Aorta (tissue), 5 donors: ENCODE measurements around the gene LITAF. TPM values are rescaled to one million over a fixed set of nuclear protein-coding genes. Genes with fewer than 3 reads are reported as not detected.
"Not testable (repeated sequence)": the region's sequence is repeated elsewhere in the genome, so short reads cannot be mapped to it uniquely, and the experiment has no call there.

Experiments used
- ATAC-seq: fragments of 200-7000 bp; cut with Tn5 transposase; one replicate; pipeline ENCODE4 v1.9.1; 2022; ENCODE audit warnings: moderate library complexity; ENCODE audit not compliant: low FRiP score
- DNase-seq, 2 donors: peaks; one replicate each; pipeline ENCODE4 v3.0.0-alpha.2; 2020
- H3K27ac ChIP-seq, 2 donors: one replicate each; pipeline ENCODE4 v1.5.1; 2013; ENCODE audit warnings: low read length in 2 of 2, mild to moderate bottlenecking in 2 of 2, moderate library complexity in 2 of 2, control low read depth in 1 of 2, inconsistent platforms in 1 of 2, low read depth in 1 of 2
- H3K27me3 ChIP-seq, 2 donors: one replicate each; pipeline ENCODE4 v1.6.1; 2013; ENCODE audit warnings: control low read depth in 1 of 2, low read length in 1 of 2, mild to moderate bottlenecking in 1 of 2, moderate library complexity in 1 of 2; ENCODE audit not compliant: insufficient read depth in 2 of 2, control insufficient read depth in 1 of 2
- H3K36me3 ChIP-seq, 2 donors: one replicate each; pipeline ENCODE4 v1.6.1; 2013; ENCODE audit warnings: control low read depth in 1 of 2, low read length in 1 of 2, mild to moderate bottlenecking in 1 of 2; ENCODE audit not compliant: insufficient read depth in 2 of 2, control insufficient read depth in 1 of 2
- H3K4me1 ChIP-seq, 2 donors: one replicate each; pipeline ENCODE4 v1.6.1; 2013; ENCODE audit warnings: low read length in 2 of 2, control low read depth in 1 of 2, mild to moderate bottlenecking in 1 of 2, moderate library complexity in 1 of 2; ENCODE audit not compliant: insufficient read depth in 2 of 2, control insufficient read depth in 1 of 2
- H3K4me3 ChIP-seq, 2 donors: one replicate each; pipeline ENCODE4 v1.5.1; 2013; ENCODE audit warnings: low read length in 2 of 2, control low read depth in 1 of 2, mild to moderate bottlenecking in 1 of 2
- H3K9me3 ChIP-seq: one replicate; pipeline ENCODE4 v1.6.1; 2013; ENCODE audit warnings: mild to moderate bottlenecking, low read length; ENCODE audit not compliant: control insufficient read depth
- WGBS, 2 donors: extraction: QIAGEN DNeasy Blood & Tissue Kit; methylation state at CpG; one replicate each; pipeline ENCODE4 v1.1.7; 2013; 5-methylcytosine and 5-hydroxymethylcytosine counted together
- intact Hi-C, 2 donors: fragments of 100-400 bp; cut with DNase I; formaldehyde crosslinking; loops; one replicate each; pipeline versions ENCODE4 v1.14.2 to v1.15.0; 2022
- polyA plus RNA-seq, 2 donors: library from polyadenylated mRNA; stranded (reverse); fragments of 200-250 nt; gene quantifications; one replicate each; pipeline ENCODE4 v1.2.3, GENCODE V29; 2013
- total RNA-seq, 2 donors: library from RNA; stranded (reverse); fragmentation: NEBNext Ultra II Directional; extraction: Animal tissue kit (Norgen Biotek cat#: 25700); gene quantifications; one replicate each; pipeline ENCODE4 v1.2.1, GENCODE V29; 2021
- donor health status: healthy with polysubstance abuse.
- donor health status: Bipolar disorder and iron deficiency.
- donor health status: DM: no; HTN: no; CAD: no.
- donor health status: DM: no; HTN: no; CAD: no.
- donor health status: DM: yes; HTN: yes; CAD: no.

Gene LITAF
- total and polyA plus RNA-seq, 4 donors: 83.1 to 157 (median 141) TPM

DNA sequence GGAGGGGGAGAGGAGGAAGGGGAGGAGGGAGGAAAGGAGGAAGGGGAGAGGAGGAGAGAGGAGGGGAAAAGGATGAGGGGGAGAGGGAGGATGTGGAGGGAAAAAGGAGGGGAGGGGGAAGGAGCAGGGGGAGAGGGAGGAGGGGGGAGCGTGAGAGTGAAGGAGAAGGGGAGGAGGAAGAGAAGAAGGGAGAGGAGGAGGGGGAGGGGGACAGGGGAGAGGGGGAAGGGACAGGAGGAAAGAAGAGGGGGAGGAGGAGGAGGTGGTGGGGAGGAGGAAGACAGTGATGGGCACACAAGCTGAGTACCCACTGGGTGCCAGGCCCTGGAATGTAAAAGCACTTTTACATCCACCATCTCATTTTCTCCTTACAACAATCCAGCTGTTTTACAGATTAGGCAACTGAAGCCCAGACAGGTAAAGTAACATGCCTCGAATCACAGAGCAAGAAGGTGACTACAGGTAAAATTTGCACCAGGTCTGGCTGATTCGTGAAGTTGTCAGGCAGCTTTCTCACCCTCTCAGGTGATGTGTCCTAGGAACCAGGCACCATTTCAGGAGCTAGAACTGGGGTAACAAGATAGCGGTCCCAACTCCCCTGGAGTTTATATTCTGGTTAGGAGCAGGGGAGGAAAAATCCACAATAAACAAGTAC lies 10.0 kb upstream of the LITAF start:
- Histone ChIP-seq H3K36me3 (no peaks in the 10 kb centered on the region), H3K27me3 (no peaks in the 10 kb centered on the region), H3K4me3 (no peak overlapping the region), H3K4me1 (no peaks in the 10 kb centered on the region), H3K9me3 (no peaks in the 10 kb centered on the region), H3K27ac (peak overlapping the region in 1 of 2 donors; percentile 12)
- WGBS, 2 donors: 79 to 91% methylated on average over 4 of the region's 4 CpGs
- ATAC-seq (no peak), DNase-seq (peak in 1 of 2 donors; percentile 24)
- intact Hi-C loops: loop anchor here in 1 of 2 donors (5.0 kb wide), 1 partner anchor 49 kb away; no protein-coding TSS in a partner anchor

DNA sequence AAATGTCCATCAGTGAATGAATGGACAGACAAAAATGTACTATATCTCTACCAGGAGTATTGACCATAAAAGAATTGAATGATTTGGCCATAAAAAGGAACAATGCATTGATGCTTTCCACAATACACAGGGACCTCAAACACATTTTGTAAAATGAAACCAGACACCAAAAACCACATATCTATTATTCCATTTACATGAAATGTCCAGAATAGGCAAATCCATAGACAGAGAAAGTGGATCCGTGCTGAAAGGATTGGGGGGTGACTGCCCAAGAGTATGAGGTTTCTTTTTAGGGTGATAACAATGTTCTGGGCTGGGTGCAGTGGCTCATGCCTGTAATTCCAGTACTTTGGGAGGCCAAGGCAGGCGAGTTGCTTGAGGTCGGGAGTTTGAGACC lies 6.9 kb upstream of the LITAF start:
- Histone ChIP-seq H3K27me3 (no peaks in the 10 kb centered on the region), H3K9me3 (no peaks in the 10 kb centered on the region), H3K4me3 (no peak overlapping the region), H3K36me3 (no peaks in the 10 kb centered on the region), H3K27ac (no peak overlapping the region), H3K4me1 (no peaks in the 10 kb centered on the region)
- no peak for DNase-seq
- 82 to 90% methylated on average over 3 of the region's 3 CpGs for WGBS, 2 donors
- ATAC-seq: no peak
- intact Hi-C loops: no loop called here

GRCh38 chr16:11593076-11593475 lies 6.4 kb upstream of the LITAF start:
- ATAC-seq, H3K36me3 ChIP-seq, intact Hi-C loops, H3K27me3 ChIP-seq, H3K4me1 ChIP-seq, H3K9me3 ChIP-seq, H3K4me3 ChIP-seq, H3K27ac ChIP-seq: not testable (repeated sequence)
- WGBS, 2 donors: 91 to 97% methylated on average over 9 of the region's 9 CpGs
- peak in 1 of 2 donors; percentile 26 for DNase-seq

- WGBS, 2 donors: 85 to 88% methylated on average over 5 of the region's 5 CpGs
Measured at GRCh38 chr16:11591630-11592029, 4.9 kb upstream of the LITAF start.

DNA sequence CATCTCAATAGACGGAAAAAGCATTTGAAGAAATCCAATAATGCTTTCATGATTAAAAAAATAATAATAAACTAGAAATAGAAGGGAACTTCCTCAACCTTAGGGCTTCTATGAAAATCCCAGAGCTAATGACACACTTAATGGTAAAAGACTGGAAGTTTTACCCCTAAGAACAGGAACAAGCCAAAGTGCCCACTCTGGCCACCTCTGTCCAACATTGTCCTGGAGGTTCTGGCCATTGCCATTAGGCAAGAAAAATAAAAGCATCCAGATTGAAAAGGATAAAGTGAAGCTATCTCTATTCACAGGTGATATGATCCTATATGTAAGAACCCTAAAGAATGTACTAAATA lies 2.5 kb upstream of the LITAF start:
- ATAC-seq (no peak), DNase-seq (no peak)
- H3K36me3 ChIP-seq: no peaks in the 10 kb centered on the region
- no peaks in the 10 kb centered on the region for H3K9me3 ChIP-seq
- WGBS, 2 donors: 94 to 97% methylated on average over 1 of the region's 1 CpG
- intact Hi-C loops: loop anchor here (5.0 to 10.0 kb wide), 4 partner anchors 53 to 177 kb away; no protein-coding TSS in a partner anchor
- H3K4me3 ChIP-seq: no peak overlapping the region
- H3K27ac ChIP-seq: no peak overlapping the region
- H3K27me3 ChIP-seq: no peaks in the 10 kb centered on the region
- H3K4me1 ChIP-seq: peaks cover 0 to 4% of the 10 kb centered on the region in 2 donors

More at GRCh38 chr16:11591630-11592029, 4.9 kb upstream of the LITAF start:
- H3K9me3 ChIP-seq, intact Hi-C loops, H3K36me3 ChIP-seq, H3K27me3 ChIP-seq, H3K4me1 ChIP-seq, H3K27ac ChIP-seq, ATAC-seq, H3K4me3 ChIP-seq: not testable (repeated sequence)
- DNase-seq: peak in 1 of 2 donors; percentile 42

- ATAC-seq (no peak), DNase-seq (no peak)
- H3K9me3 ChIP-seq: no peaks in the 10 kb centered on the region
- peaks cover 0 to 4% of the 10 kb centered on the region in 2 donors for H3K4me1 ChIP-seq
- H3K4me3 ChIP-seq: no peak overlapping the region
- intact Hi-C loops: loop anchor here (5.0 to 10.0 kb wide), 4 partner anchors 54 to 176 kb away; no protein-coding TSS in a partner anchor
- WGBS, 2 donors: 83 to 84% methylated on average over 7 of the region's 7 CpGs
- H3K27ac ChIP-seq: no peak overlapping the region
- H3K27me3 ChIP-seq: no peaks in the 10 kb centered on the region
- H3K36me3 ChIP-seq: no peaks in the 10 kb centered on the region
Measured at GRCh38 chr16:11588321-11589197, 1.8 kb upstream of the LITAF start.

GRCh38 chr16:11587643-11588247 lies 1.0 kb upstream of the LITAF start:
- Histone ChIP-seq H3K4me1 (peaks cover 0 to 10% of the 10 kb centered on the region in 2 donors), H3K27me3 (no peaks in the 10 kb centered on the region), H3K4me3 (peak overlapping the region; percentile 95 to 97), H3K27ac (peak overlapping the region in 1 of 2 donors; percentile 89), H3K9me3 (no peaks in the 10 kb centered on the region), H3K36me3 (no peaks in the 10 kb centered on the region)
- intact Hi-C loops: loop anchor here (5.0 to 10.0 kb wide), 4 partner anchors 53 to 175 kb away; no protein-coding TSS in a partner anchor
- WGBS, 2 donors: 71 to 73% methylated on average over 14 of the region's 14 CpGs
- ATAC-seq (no peak), DNase-seq (peak; percentile 50 to 53)

- Histone ChIP-seq H3K4me3 (peak overlapping the region; percentile 95 to 97), H3K36me3 (no peaks in the 10 kb centered on the region), H3K9me3 (no peaks in the 10 kb centered on the region), H3K4me1 (peaks cover 0 to 10% of the 10 kb centered on the region in 2 donors), H3K27ac (peak overlapping the region; percentile 95 to 97), H3K27me3 (no peaks in the 10 kb centered on the region)
- intact Hi-C loops: loop anchor here (5.0 to 10.0 kb wide), 4 partner anchors 52 to 174 kb away; no protein-coding TSS in a partner anchor
- ATAC-seq (peak; percentile 47), DNase-seq (no peak)
- whole genome bisulfite sequencing, 2 donors: 0 to 1% methylated on average over 33 to 48 of the region's 48 CpGs
Measured at GRCh38 chr16:11586378-11586855, 302 bp downstream of the LITAF start.
